ENCODE measurements around the gene RAB11B. TPM values are rescaled to one million over a fixed set of nuclear protein-coding genes. Genes with fewer than 3 reads are reported as not detected.
"Not testable (repeated sequence)": the region's sequence is repeated elsewhere in the genome, so short reads cannot be mapped to it uniquely, and the experiment has no call there.

The RAB11B gene
- total and polyA plus RNA-seq, 3 donors from 2014 or later, result 84.4 to 126 (median 95.2) TPM

DNA sequence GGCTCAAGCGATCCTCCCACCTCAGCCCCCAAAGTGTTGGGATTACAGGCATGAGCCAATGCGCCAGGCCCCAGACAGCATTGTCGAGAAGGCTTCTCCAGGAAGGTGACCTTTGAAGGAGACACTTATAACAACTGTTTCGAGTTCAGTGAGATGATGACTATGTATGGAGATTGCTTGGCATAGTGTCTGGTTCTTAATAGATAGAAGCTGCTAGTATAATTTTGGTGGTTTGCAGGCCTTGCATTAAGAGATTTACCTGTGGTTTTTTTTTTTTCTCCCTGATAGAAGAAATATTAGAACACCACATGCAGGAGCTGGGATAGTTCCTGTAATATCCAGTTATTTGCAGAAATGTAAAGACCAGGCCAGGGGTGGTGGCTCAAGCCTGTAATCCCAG lies 26.6 kb downstream of the RAB11B start:
- no peak overlapping the region for H3K4me3 ChIP-seq
- TF ChIP-seq POLR2A (IDR thresholded peaks at IDR 0.05), result no peak
- TF ChIP-seq, protein P1, sequence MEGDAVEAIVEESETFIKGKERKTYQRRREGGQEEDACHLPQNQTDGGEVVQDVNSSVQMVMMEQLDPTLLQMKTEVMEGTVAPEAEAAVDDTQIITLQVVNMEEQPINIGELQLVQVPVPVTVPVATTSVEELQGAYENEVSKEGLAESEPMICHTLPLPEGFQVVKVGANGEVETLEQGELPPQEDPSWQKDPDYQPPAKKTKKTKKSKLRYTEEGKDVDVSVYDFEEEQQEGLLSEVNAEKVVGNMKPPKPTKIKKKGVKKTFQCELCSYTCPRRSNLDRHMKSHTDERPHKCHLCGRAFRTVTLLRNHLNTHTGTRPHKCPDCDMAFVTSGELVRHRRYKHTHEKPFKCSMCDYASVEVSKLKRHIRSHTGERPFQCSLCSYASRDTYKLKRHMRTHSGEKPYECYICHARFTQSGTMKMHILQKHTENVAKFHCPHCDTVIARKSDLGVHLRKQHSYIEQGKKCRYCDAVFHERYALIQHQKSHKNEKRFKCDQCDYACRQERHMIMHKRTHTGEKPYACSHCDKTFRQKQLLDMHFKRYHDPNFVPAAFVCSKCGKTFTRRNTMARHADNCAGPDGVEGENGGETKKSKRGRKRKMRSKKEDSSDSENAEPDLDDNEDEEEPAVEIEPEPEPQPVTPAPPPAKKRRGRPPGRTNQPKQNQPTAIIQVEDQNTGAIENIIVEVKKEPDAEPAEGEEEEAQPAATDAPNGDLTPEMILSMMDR (IDR thresholded peaks at IDR 0.05), result no peak
- no peaks in the 10 kb centered on the region for H3K27me3 ChIP-seq
- no peak for DNase-seq
- intact Hi-C loops (cut with DNase I; ENCODE audit: low total_unique reads), result loop anchor here (10.0 kb wide), 1 partner anchor 88 kb away; the partner anchor contains the start of gene PRAM1
- H3K4me1 ChIP-seq, result peaks cover 3% of the 10 kb centered on the region
- H3K9me3 ChIP-seq, result no peaks in the 10 kb centered on the region
- H3K36me3 ChIP-seq (ENCODE audit: low read depth, missing control alignments), result no peaks in the 10 kb centered on the region
- no peak overlapping the region for H3K27ac ChIP-seq
- WGBS, 2 donors, result 75 to 91% methylated on average over 4 of the region's 4 CpGs

DNA sequence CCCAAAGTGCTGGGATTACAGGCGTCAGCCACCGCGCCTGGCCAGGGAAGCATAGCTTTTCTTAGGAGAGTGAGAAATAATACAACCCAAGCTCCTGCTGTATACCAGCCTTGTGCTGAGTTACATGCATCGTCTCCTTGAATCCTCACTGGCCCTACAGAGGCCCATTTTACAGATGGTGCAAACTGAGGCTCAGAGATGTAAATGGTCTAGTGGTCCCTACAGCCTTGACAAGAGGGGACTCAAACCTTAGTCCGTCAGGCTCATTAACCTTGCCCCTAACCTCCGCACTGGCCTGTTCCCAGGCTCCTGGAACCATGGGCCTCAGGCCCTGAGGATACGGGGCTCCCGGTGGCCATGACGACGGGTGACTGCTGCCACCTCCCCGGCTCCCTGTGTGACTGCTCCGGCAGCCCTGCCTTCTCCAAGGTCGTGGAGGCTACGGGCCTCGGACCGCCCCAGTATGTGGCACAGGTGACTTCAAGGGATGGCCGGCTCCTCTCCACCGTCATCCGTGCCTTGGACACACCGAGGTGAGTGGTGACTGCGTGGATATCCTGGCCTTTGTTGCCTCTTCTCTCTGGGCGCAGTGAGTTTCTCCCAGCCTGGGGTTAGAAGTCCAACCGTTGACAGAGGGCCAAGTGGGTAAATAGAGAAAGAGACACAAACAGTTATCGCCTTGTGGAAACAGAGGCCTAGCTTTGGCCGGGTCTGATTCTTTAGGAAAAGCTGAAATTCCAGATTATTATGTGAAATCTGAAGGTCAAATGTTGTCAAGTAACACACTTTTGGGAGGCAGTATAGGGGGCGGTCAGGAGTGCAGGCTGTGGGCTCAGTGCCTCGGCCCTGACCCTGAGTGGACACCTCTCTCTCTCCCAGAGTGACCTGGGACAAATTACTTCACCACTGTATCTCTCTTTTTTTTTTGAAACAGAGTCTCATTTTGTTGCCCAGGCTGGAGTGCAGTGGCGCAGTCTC lies 31.6 kb downstream of the RAB11B start:
- WGBS, 2 donors, result 85 to 86% methylated on average over 15 to 28 of the region's 28 CpGs
- Histone ChIP-seq H3K9me3 (no peaks in the 10 kb centered on the region), H3K27ac (no peak overlapping the region), H3K36me3 (ENCODE audit: low read depth, missing control alignments) (no peaks in the 10 kb centered on the region), H3K4me1 (peaks cover 14% of the 10 kb centered on the region), H3K4me3 (no peak overlapping the region), H3K27me3 (no peaks in the 10 kb centered on the region)
- no peak for DNase-seq
- TF ChIP-seq POLR2A (IDR thresholded peaks at IDR 0.05), result no peak
- TF ChIP-seq, protein P1 (IDR thresholded peaks at IDR 0.05), result no peak
- intact Hi-C loops (cut with DNase I; ENCODE audit: low total_unique reads), result no loop called here

DNA sequence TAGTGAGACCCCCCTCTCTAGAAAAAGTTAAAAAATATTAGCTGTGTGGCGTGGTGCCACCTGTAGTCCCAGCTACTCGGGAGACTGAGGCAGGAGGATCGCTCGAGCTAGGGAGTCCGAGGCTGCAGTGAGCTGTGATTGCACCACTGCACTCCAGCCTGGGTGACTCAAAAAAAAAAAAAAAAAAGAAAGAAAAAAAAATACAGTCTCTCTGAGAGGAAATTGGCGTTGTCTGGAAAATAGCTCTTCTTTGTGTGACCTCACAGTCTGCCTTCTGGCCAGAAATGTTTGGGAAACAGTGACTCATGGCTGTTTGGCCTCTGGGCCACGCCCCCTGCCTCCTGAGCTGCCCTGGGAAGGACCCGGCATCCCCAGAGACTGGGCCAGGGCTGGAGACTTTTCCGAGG lies 33.7 kb downstream of the RAB11B start:
- peak; percentile 90 for DNase-seq
- Histone ChIP-seq H3K9me3 (no peaks in the 10 kb centered on the region), H3K27me3 (no peaks in the 10 kb centered on the region), H3K36me3 (ENCODE audit: low read depth, missing control alignments) (no peaks in the 10 kb centered on the region), H3K27ac (peak overlapping the region in 1 of 2 donors; percentile 63), H3K4me1 (peaks cover 11% of the 10 kb centered on the region), H3K4me3 (no peak overlapping the region)
- no peak for TF ChIP-seq POLR2A (IDR thresholded peaks at IDR 0.05)
- TF ChIP-seq, protein P1 (IDR thresholded peaks at IDR 0.05), result no peak
- WGBS, 2 donors, result 41 to 52% methylated on average over 9 of the region's 9 CpGs
- intact Hi-C loops (cut with DNase I; ENCODE audit: low total_unique reads), result no loop called here

DNA sequence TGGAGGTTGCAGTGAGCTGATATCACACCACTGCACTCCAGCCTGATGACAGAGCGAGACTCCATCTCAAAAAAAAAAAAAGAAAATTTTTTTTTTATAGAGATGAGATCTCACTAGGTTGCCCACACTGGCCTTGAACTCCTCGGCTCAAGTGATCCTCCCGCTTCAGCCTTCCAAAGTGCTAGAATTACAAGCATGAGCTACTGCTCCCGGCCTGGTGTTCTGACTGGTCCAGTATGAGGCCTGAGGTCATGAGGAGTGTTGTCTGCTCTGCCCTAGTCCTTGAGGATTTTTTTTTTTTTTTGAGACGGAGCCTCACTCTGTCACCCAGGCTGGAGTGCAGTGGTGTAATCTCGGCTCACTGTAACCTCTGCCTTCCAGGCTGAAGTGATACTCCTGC lies 35.2 kb downstream of the RAB11B start:
- H3K9me3 ChIP-seq; H3K27ac ChIP-seq; DNase-seq; H3K36me3 ChIP-seq (ENCODE audit: low read depth, missing control alignments); H3K27me3 ChIP-seq; H3K4me3 ChIP-seq; intact Hi-C loops (cut with DNase I; ENCODE audit: low total_unique reads): not testable (repeated sequence)
- 52 to 72% methylated on average over 6 of the region's 6 CpGs for WGBS, 2 donors
- peaks cover 11% of the 10 kb centered on the region for H3K4me1 ChIP-seq

DNA sequence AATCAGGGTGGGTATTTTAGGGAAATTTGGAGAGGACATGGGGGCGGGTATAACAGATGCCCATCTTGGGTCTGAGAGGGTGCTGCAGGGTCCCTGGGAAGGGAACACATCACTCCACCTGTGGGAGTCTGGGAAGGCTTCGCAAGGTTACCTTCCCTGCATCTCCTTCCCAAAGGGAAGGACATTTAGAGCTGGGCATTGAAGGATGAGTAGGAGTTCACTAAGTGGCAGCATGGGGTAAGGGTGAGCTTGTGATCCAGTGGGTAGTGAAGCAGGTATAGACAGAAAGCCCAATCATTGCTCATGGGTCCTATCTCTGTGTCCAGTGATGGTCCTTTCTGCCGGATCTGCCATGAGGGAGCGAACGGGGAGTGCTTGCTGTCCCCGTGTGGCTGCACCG lies 36.1 kb downstream of the RAB11B start:
- no peak for TF ChIP-seq POLR2A (IDR thresholded peaks at IDR 0.05)
- TF ChIP-seq, protein P1 (IDR thresholded peaks at IDR 0.05), result no peak
- H3K27me3 ChIP-seq, result no peaks in the 10 kb centered on the region
- no peaks in the 10 kb centered on the region for H3K9me3 ChIP-seq
- no peak overlapping the region for H3K4me3 ChIP-seq
- H3K27ac ChIP-seq, result no peak overlapping the region
- WGBS, 2 donors, result 93% methylated on average over 7 of the region's 7 CpGs
- H3K36me3 ChIP-seq (ENCODE audit: low read depth, missing control alignments), result no peaks in the 10 kb centered on the region
- H3K4me1 ChIP-seq, result peaks cover 11% of the 10 kb centered on the region
- no peak for DNase-seq
- intact Hi-C loops (cut with DNase I; ENCODE audit: low total_unique reads), result no loop called here
